Memory B cell (primary cell): ENCODE measurements around the gene TTC13.

Experiments used
- ATAC-seq: fragments of 150-1000 bp; cut with Tn5 transposase; 2 replicates; pipeline ENCODE4 v1.10.0; 2021; ENCODE audit warnings: low read depth, mild to moderate bottlenecking, moderate library complexity
- DNase-seq, 2 donors: peaks; one replicate each; pipeline ENCODE4 v3.0.0; 2022; ENCODE audit warnings: low spot score in 2 of 2
- H3K27ac Mint-ChIP-seq: one replicate; pipeline ENCODE4 v1.8.0; 2022; ENCODE audit warnings: mild to moderate bottlenecking, moderate library complexity, mixed read lengths
- H3K27me3 Mint-ChIP-seq: one replicate; pipeline ENCODE4 v1.8.0; 2022; ENCODE audit warnings: mixed read lengths
- H3K36me3 Mint-ChIP-seq: one replicate; pipeline ENCODE4 v1.8.0; 2022; ENCODE audit warnings: mild to moderate bottlenecking, mixed read lengths
- H3K4me1 Mint-ChIP-seq: one replicate; pipeline ENCODE4 v1.8.0; 2022; ENCODE audit warnings: mixed read lengths
- H3K4me3 Mint-ChIP-seq: one replicate; pipeline ENCODE4 v1.8.0; 2022; ENCODE audit warnings: mild to moderate bottlenecking, moderate library complexity, mixed read lengths
- H3K9me3 Mint-ChIP-seq: one replicate; pipeline ENCODE4 v1.8.0; 2022; ENCODE audit warnings: mixed read lengths

TTC13 gene

DNA sequence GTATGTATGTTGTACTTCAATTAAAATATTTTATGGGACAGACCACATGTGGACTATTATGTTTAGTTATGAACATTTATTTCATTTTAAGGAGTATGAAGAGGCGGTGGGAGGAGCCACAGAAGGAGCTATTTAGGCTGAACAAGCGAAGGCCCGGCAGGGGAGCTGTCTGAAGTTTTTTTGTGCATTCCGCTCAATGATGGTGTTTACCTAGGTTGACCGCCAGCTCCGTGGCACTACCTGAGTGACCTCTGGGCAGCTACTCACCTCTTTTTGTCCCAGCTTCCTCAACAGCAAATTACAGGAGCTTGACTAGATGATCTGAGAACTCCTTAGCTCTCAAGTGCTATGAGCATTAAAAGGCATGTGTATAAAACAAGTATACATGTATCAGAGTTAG lies 77.7 kb downstream of the TTC13 start:
- no peak for DNase-seq
- Mint-ChIP-seq H3K9me3 (no peaks in the 10 kb centered on the region), H3K36me3 (peaks cover 15% of the 10 kb centered on the region), H3K4me1 (no peaks in the 10 kb centered on the region), H3K4me3 (no peak overlapping the region), H3K27ac (no peak overlapping the region), H3K27me3 (no peaks in the 10 kb centered on the region)
- ATAC-seq: no peak

DNA sequence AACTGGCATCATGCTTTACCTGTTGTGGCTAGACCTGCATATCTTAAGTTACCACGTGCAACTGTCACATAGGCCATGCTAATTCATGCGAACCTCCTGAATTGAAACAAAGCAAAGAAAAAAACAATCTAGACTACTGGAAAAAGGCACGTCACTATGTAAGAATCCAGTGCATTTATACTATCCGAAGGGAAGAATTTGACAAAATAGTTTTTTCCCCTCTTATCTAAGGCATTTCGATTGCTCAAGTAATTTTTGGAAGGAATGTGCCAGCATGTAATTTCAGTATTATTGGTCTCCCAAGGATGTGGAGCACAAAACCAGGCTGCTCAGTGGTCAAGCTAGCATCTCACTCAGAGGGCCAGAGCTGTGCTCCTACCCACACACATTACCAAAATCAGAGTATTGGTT lies 78.8 kb downstream of the TTC13 start:
- H3K36me3 Mint-ChIP-seq: peaks cover 11% of the 10 kb centered on the region
- no peak for ATAC-seq
- H3K27ac Mint-ChIP-seq: no peak overlapping the region
- no peak overlapping the region for H3K4me3 Mint-ChIP-seq
- H3K27me3 Mint-ChIP-seq: no peaks in the 10 kb centered on the region
- no peaks in the 10 kb centered on the region for H3K9me3 Mint-ChIP-seq
- H3K4me1 Mint-ChIP-seq: no peaks in the 10 kb centered on the region
- no peak for DNase-seq

DNA sequence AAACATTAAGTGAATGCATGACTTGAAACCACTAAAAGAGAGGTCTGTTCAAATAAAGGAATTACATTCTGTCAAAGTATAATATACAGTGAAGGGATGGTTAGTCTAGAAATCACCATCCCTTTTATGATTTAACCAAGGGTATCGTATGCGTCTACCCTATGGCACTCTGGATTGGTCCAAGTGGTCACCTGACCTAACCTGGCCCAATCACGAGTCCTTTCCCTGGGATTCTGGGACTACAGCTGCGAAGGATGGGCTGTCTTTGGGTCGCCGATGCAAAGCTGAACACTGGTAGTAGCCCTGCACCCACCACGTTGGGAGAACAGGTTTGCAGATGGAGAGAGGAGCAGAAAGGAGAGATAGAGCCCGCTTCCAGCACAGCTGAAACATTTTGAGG lies 79.9 kb downstream of the TTC13 start:
- H3K4me3 Mint-ChIP-seq: no peak overlapping the region
- H3K27ac Mint-ChIP-seq: no peak overlapping the region
- no peaks in the 10 kb centered on the region for H3K9me3 Mint-ChIP-seq
- peaks cover 8% of the 10 kb centered on the region for H3K36me3 Mint-ChIP-seq
- ATAC-seq (no peak), DNase-seq (no peak)
- H3K4me1 Mint-ChIP-seq: no peaks in the 10 kb centered on the region
- peaks cover 1% of the 10 kb centered on the region for H3K27me3 Mint-ChIP-seq

DNA sequence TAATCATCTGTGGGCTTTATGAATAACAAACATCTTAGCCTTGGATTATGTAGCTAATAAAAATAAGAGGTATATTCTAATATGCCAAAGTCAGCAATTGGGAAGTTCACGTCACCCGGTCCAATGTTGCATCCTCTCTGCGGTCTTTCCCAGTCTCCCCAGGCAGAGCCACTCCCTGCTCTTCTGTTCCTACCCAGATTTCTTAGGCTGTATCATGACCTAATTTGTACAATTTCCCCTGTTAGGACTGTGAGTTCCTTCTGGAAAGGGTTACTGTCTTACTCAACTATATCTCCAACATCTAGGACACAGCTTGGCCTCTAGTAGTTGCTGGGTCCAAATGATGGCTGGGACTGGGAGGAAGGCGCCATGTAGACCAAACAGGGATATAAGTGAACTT lies 80.5 kb downstream of the TTC13 start:
- Mint-ChIP-seq H3K4me3 (no peak overlapping the region), H3K27me3 (peaks cover 1% of the 10 kb centered on the region), H3K9me3 (no peaks in the 10 kb centered on the region), H3K4me1 (no peaks in the 10 kb centered on the region), H3K36me3 (peaks cover 5% of the 10 kb centered on the region), H3K27ac (no peak overlapping the region)
- ATAC-seq (no peak), DNase-seq (no peak)

DNA sequence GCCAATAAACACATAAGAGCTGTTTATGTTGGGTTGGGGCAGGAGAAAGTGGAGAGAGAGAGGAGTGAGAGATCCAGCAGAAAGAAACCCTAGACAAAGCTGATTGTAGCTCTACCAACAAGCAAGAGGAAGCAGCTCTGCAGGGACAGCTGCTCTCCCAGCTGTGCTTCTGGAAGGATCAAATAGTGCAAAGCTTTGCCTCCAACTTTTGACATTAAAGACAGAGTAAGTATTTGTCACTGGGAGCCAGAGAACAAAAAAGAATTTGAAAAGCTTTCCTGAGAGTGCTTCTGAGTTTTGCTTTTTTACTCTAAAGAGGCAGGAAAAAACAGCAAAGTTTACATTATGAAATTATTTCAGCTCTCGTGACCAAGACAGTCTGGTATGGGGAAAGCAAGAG lies 81.9 kb downstream of the TTC13 start:
- Mint-ChIP-seq H3K36me3 (no peaks in the 10 kb centered on the region), H3K4me1 (peaks cover 3% of the 10 kb centered on the region), H3K4me3 (no peak overlapping the region), H3K27me3 (peaks cover 1% of the 10 kb centered on the region), H3K27ac (no peak overlapping the region), H3K9me3 (no peaks in the 10 kb centered on the region)
- ATAC-seq: no peak
- no peak for DNase-seq

DNA sequence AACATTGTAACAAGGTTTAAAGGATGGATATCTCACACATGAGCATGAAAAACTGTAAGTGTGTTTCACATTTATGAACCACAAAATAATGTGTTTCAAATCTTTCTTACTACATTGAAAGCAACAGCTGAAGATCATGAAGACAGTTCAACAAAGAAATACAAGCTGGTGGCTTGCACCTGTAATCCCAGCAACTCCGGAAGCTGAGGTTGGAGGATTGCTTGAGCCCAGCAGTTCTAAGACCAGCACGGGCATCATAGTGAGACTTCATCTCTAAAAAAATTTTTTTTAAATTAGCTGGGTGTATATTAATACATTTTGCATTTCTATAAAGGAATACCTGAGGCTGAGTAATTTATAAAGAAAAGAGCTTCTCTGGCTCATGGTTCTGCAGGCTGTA lies 83.2 kb downstream of the TTC13 start:
- Mint-ChIP-seq H3K9me3 (no peaks in the 10 kb centered on the region), H3K36me3 (no peaks in the 10 kb centered on the region), H3K4me1 (peaks cover 3% of the 10 kb centered on the region), H3K27ac (no peak overlapping the region), H3K4me3 (no peak overlapping the region), H3K27me3 (peaks cover 1% of the 10 kb centered on the region)
- ATAC-seq: no peak
- no peak for DNase-seq

DNA sequence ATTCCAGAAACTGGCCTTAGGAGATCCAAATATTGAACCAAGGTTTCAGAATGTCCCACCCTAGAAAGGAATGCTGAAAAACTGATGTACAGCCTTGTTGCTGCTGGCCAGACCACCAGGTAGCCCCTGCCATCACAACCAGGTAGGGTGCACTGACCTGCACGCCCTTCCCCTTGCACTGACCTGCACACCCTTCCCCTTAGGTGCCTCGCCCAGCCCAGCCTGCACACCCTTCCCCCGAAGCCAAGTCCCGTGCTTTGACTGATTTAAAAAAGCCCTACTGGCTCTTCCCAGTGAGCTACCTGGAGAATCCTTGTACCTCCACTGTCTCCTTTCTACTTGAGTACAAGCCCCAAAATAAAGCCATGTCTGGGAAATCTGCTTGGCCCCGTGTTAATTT lies 84.0 kb downstream of the TTC13 start:
- peaks cover 3% of the 10 kb centered on the region for H3K4me1 Mint-ChIP-seq
- no peaks in the 10 kb centered on the region for H3K9me3 Mint-ChIP-seq
- no peak overlapping the region for H3K4me3 Mint-ChIP-seq
- H3K27me3 Mint-ChIP-seq: peaks cover 1% of the 10 kb centered on the region
- no peak for DNase-seq
- H3K27ac Mint-ChIP-seq: peak overlapping the region; percentile 65
- H3K36me3 Mint-ChIP-seq: no peaks in the 10 kb centered on the region
- no peak for ATAC-seq

DNA sequence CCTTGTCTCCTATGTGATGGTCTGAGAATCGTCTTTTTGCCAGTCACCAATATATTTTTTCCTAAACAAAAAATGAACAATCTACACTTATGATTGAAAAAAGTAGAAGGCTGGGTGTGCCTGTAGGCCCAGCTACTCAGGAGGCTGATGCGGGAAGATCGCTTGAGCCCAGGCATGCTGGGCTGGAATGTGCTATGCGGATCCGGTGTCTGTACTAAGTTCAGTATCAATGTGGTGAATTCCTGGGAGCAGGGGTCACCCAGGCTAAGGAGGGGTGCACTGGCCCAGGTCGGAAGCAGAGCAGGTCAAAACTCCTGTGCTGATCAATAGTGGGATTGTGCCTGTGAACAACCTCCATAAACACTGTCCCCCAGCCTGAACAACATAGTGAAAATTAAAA lies 84.6 kb downstream of the TTC13 start:
- no peaks in the 10 kb centered on the region for H3K36me3 Mint-ChIP-seq

DNA sequence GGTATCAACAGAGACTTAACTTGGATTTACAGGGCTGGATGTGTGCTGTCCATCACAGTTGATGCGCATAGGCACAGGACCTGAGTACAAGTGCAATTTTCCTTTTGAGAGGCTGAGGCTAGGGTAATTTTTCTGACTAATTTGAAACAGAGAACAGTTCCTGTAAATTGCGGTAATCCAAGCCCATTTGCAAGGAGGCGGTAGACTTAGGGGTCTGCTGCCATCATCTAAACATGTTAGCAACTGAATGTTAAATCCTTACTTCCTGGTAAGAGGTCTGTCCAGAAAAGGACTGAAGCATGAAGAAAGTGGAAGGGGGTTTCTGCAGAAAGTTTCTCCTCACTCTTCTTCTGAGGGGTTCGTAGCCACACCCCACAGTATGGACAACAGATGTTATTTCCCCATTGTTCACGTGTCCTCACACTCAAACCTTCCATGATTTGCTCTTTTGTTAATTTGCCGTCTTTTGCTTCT lies 86.6 kb downstream of the TTC13 start:
- ATAC-seq (peak; percentile 53), DNase-seq (no peak)
- peaks cover 2% of the 10 kb centered on the region for H3K36me3 Mint-ChIP-seq
- peaks cover 3% of the 10 kb centered on the region for H3K4me1 Mint-ChIP-seq
- no peak overlapping the region for H3K27ac Mint-ChIP-seq
- no peaks in the 10 kb centered on the region for H3K9me3 Mint-ChIP-seq
- H3K4me3 Mint-ChIP-seq: no peak overlapping the region
- peaks cover 18% of the 10 kb centered on the region for H3K27me3 Mint-ChIP-seq

More for the DNA sequence above, 84.6 kb downstream of the TTC13 start:
- ATAC-seq (no peak), DNase-seq (no peak)
- H3K27me3 Mint-ChIP-seq: peaks cover 6% of the 10 kb centered on the region
- H3K4me1 Mint-ChIP-seq: peaks cover 3% of the 10 kb centered on the region
- no peaks in the 10 kb centered on the region for H3K9me3 Mint-ChIP-seq
- H3K4me3 Mint-ChIP-seq: no peak overlapping the region
- H3K27ac Mint-ChIP-seq: peak overlapping the region; percentile 65

DNA sequence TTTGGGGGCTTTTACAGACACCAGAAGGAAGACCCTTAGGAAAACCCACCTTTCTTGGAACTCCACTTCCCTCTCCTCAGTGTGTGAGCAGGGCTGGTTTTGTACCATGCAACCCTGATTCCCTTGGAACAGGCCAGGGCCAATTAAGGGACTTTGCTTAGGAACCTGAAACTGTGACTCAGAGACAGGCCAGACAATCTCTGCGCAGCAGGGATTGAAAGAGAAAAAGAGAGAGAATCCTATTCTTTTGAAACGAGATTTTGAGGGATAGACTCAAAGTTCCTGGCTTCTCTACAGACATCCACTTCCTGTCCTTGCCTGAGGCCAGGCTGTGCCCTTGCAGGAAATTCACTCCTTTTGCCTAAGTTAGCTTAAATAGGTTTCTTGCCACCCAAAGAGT lies 87.2 kb downstream of the TTC13 start:
- H3K4me3 Mint-ChIP-seq: no peak overlapping the region
- DNase-seq (no peak), ATAC-seq (no peak)
- H3K9me3 Mint-ChIP-seq: no peaks in the 10 kb centered on the region
- peaks cover 18% of the 10 kb centered on the region for H3K27me3 Mint-ChIP-seq
- no peak overlapping the region for H3K27ac Mint-ChIP-seq
- H3K36me3 Mint-ChIP-seq: peaks cover 2% of the 10 kb centered on the region
- H3K4me1 Mint-ChIP-seq: peaks cover 3% of the 10 kb centered on the region

DNA sequence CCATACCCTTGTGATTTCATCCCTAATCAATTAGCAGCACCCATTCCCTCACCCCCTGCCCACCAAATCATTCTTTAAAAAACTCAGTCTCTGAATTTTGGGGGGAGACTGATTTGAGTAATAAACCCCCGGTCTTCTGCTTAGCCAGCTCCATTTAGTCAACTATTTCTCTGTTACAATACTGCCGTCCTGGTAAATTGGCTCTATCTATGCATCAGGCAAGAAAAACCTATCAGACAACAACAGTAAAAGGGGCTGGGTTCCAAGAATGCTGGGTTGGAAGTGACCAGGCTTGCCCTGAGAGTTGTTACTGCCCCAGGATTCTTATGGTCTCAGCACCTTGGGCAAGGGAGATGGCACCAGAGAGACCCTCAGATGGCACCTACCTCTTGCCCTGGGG lies 94.0 kb downstream of the TTC13 start:
- DNase-seq: no peak
- no peak for ATAC-seq
- Mint-ChIP-seq H3K4me1 (no peaks in the 10 kb centered on the region), H3K4me3 (no peak overlapping the region), H3K36me3 (peaks cover 2% of the 10 kb centered on the region), H3K27me3 (peaks cover 46% of the 10 kb centered on the region), H3K9me3 (peaks cover 2% of the 10 kb centered on the region), H3K27ac (no peak overlapping the region)

DNA sequence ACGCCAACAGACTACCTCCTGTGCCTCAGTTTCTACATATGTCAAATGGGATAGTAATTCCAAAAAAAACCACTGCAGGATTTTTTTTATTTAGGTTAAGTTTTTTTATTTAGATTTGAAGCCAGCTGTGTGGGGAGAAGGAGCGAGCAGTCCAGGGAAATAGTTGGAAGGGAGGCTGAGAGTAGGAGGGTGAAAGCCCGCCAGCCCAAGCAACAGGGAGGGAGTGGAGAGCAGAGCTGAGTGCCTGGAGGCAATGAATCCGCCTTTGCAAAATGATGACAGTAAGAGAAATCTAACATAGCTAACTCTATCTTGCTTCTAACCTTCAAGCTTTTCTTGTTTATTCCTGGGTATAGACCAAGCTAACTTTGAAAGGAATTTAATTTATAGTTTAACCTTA lies 94.7 kb downstream of the TTC13 start:
- Mint-ChIP-seq H3K4me3 (no peak overlapping the region), H3K36me3 (peaks cover 2% of the 10 kb centered on the region), H3K9me3 (peaks cover 2% of the 10 kb centered on the region), H3K27me3 (peaks cover 42% of the 10 kb centered on the region), H3K27ac (no peak overlapping the region), H3K4me1 (no peaks in the 10 kb centered on the region)
- ATAC-seq (no peak), DNase-seq (no peak)

DNA sequence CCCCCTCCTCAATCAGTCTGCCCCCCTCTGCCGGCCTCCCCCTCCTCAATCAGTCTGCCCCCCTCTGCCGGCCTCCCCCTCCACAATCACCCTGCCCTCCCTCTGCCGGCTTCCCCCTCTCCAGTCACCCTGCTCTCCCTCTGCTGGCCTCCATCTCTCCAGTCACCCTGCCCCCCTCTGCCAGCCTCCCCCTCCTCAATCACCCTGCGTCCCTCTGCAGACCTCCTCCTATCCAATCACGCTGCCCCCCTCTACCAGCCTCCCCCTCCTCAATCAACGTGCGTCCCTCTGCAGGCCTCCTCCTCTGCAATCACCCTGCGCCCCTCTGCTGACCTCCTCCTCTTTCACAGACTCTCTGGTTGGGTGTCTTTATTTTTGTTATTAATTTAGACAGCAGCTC lies 98.9 kb downstream of the TTC13 start:
- no peak for ATAC-seq
- H3K27me3 Mint-ChIP-seq: peaks cover 29% of the 10 kb centered on the region
- H3K4me3 Mint-ChIP-seq: no peak overlapping the region

DNA sequence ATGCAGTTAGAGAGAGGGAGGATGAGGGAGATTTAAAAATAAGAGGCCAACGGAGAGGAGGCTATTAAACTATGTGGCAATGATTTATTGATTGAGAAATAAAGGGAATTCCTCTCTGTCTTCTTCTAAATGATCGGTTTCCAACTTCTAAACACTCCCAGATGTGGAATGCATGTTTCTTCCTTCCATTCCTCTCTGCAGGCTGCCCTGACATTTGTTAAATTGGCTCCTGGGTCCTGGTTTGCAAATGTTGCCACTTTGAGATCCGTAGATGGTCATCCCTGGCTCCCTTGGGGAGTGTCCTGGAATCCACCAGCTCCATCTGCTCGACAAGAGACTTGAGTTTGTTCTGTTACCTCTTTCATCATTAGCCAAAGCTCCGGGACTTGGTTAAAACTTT lies 100.1 kb downstream of the TTC13 start:
- no peaks in the 10 kb centered on the region for H3K4me1 Mint-ChIP-seq
- H3K27ac Mint-ChIP-seq: no peak overlapping the region
- no peaks in the 10 kb centered on the region for H3K9me3 Mint-ChIP-seq
- no peak for ATAC-seq
- H3K36me3 Mint-ChIP-seq: no peaks in the 10 kb centered on the region
- no peak for DNase-seq
- H3K4me3 Mint-ChIP-seq: no peak overlapping the region
- peaks cover 33% of the 10 kb centered on the region for H3K27me3 Mint-ChIP-seq

More for the DNA sequence above, 98.9 kb downstream of the TTC13 start:
- no peak overlapping the region for H3K27ac Mint-ChIP-seq
- DNase-seq: no peak
- H3K9me3 Mint-ChIP-seq: no peaks in the 10 kb centered on the region
- no peaks in the 10 kb centered on the region for H3K36me3 Mint-ChIP-seq
- H3K4me1 Mint-ChIP-seq: no peaks in the 10 kb centered on the region

DNA sequence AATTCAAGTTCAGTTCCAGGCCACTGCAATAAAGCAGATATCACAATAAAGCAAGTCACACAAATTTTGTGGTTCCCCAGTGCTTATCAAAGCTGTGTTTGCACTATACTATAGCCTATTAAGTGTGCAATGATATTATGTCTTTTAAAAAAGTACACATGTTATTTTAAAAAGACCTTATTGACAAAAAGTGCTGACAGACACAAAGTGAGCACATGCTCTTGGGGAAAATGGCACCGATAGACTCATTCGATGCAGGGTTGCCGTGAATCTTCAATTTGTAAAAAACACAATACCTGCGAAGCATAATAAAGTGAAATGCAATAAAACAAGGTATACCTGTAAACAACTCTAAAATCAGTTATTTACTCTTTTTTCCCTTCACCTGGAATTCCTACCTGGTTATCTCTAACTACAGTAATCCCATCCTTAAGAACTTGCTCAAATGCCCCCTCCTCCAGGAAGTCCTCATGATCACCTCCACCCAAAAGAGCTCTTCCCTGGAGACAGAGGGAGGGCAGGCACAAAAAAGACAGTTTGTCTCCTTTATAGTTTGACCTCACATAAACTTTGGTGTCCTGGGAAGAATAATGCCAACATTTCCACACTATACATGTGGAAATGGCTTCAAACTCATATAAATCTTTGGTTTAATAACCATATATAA lies 100.6 kb downstream of the TTC13 start:
- DNase-seq (no peak), ATAC-seq (no peak)
- Mint-ChIP-seq H3K27ac (no peak overlapping the region), H3K4me1 (no peaks in the 10 kb centered on the region), H3K4me3 (no peak overlapping the region), H3K36me3 (no peaks in the 10 kb centered on the region), H3K27me3 (peaks cover 33% of the 10 kb centered on the region), H3K9me3 (no peaks in the 10 kb centered on the region)
